WTC11 (cell line): Measurements from ENCODE around the gene POLR3A.

Experiments used
- ATF3 ChIP-seq: sonication (generic); formaldehyde crosslinking; conservative IDR thresholded peaks from 2 replicates; pipeline ENCODE4 v1.8.1; 2022; ENCODE audit warnings: mild to moderate bottlenecking, missing genetic modification reagents
- CREB1 ChIP-seq: sonication (generic); formaldehyde crosslinking; IDR thresholded peaks from 2 replicates; pipeline ENCODE4 v1.8.0; 2023; ENCODE audit warnings: mild to moderate bottlenecking, missing genetic modification reagents
- KAT7 ChIP-seq: sonication (generic); formaldehyde crosslinking; IDR thresholded peaks from 2 replicates; pipeline ENCODE4 v1.8.1; 2023; ENCODE audit warnings: missing genetic modification reagents, mild to moderate bottlenecking, borderline replicate concordance
- MYBL2 ChIP-seq: sonication (generic); formaldehyde crosslinking; IDR thresholded peaks from 2 replicates; pipeline ENCODE4 v1.8.1; 2023; ENCODE audit warnings: mild to moderate bottlenecking, moderate library complexity, missing genetic modification reagents
- NR1H2 ChIP-seq: sonication (generic); formaldehyde crosslinking; IDR thresholded peaks from 2 replicates; pipeline ENCODE4 v1.9.0; 2021; ENCODE audit warnings: mild to moderate bottlenecking, moderate library complexity, missing genetic modification reagents
- PRRX2 ChIP-seq: fragments of 250-450 bp; sonication (Bioruptor Pico); IDR thresholded peaks from 2 replicates; pipeline ENCODE4 v1.8.0; 2021; ENCODE audit warnings: mild to moderate bottlenecking
- SP1 ChIP-seq: sonication (generic); formaldehyde crosslinking; conservative IDR thresholded peaks from 2 replicates; pipeline ENCODE4 v1.8.1; 2022; ENCODE audit warnings: missing genetic modification reagents
- ZBTB21 ChIP-seq: sonication (generic); formaldehyde crosslinking; IDR thresholded peaks from 2 replicates; pipeline ENCODE4 v1.8.1; 2023; ENCODE audit warnings: mild to moderate bottlenecking, missing genetic modification reagents, borderline replicate concordance
- TF ChIP-seq, protein P1 (sequence below): sonication (generic); formaldehyde crosslinking; IDR thresholded peaks from 2 replicates; pipeline ENCODE4 v1.8.1; 2023; ENCODE audit warnings: mild to moderate bottlenecking, missing genetic modification reagents
- TF ChIP-seq, protein P2 (sequence below): fragments of 200-600 bp; IDR thresholded peaks from 2 replicates; pipeline ENCODE4 v1.8.0; 2022; ENCODE audit warnings: antibody characterized with exemption
- TF ChIP-seq, protein P3 (sequence below): fragments of 250-450 bp; sonication (Bioruptor Pico); IDR thresholded peaks from 2 replicates; pipeline ENCODE4 v1.9.0; 2021; ENCODE audit warnings: mild to moderate bottlenecking
- TF ChIP-seq, protein P4 (sequence below): sonication (generic); formaldehyde crosslinking; IDR thresholded peaks from 2 replicates; pipeline ENCODE4 v1.8.0; 2022; ENCODE audit warnings: missing genetic modification reagents
- TF ChIP-seq, protein P5 (sequence below): sonication (generic); formaldehyde crosslinking; IDR thresholded peaks from 2 replicates; pipeline ENCODE4 v1.8.1; 2023; ENCODE audit warnings: mild to moderate bottlenecking, missing genetic modification reagents, moderate library complexity
- TF ChIP-seq, protein P6 (sequence below): sonication (generic); formaldehyde crosslinking; IDR thresholded peaks from 2 replicates; pipeline ENCODE4 v1.8.0; 2022; ENCODE audit warnings: mild to moderate bottlenecking, missing genetic modification reagents

GRCh38 chr10:77940225-77940624 is 89.1 kb downstream of the POLR3A start:
- TF ChIP-seq, protein P1, sequence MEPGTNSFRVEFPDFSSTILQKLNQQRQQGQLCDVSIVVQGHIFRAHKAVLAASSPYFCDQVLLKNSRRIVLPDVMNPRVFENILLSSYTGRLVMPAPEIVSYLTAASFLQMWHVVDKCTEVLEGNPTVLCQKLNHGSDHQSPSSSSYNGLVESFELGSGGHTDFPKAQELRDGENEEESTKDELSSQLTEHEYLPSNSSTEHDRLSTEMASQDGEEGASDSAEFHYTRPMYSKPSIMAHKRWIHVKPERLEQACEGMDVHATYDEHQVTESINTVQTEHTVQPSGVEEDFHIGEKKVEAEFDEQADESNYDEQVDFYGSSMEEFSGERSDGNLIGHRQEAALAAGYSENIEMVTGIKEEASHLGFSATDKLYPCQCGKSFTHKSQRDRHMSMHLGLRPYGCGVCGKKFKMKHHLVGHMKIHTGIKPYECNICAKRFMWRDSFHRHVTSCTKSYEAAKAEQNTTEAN = no peak
- TF ChIP-seq, protein P2, sequence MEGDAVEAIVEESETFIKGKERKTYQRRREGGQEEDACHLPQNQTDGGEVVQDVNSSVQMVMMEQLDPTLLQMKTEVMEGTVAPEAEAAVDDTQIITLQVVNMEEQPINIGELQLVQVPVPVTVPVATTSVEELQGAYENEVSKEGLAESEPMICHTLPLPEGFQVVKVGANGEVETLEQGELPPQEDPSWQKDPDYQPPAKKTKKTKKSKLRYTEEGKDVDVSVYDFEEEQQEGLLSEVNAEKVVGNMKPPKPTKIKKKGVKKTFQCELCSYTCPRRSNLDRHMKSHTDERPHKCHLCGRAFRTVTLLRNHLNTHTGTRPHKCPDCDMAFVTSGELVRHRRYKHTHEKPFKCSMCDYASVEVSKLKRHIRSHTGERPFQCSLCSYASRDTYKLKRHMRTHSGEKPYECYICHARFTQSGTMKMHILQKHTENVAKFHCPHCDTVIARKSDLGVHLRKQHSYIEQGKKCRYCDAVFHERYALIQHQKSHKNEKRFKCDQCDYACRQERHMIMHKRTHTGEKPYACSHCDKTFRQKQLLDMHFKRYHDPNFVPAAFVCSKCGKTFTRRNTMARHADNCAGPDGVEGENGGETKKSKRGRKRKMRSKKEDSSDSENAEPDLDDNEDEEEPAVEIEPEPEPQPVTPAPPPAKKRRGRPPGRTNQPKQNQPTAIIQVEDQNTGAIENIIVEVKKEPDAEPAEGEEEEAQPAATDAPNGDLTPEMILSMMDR = no peak
- TF ChIP-seq SP1 (CRISPR knock-in tag) = no peak
- TF ChIP-seq KAT7 (CRISPR knock-in tag) = no peak
- TF ChIP-seq, protein P3, sequence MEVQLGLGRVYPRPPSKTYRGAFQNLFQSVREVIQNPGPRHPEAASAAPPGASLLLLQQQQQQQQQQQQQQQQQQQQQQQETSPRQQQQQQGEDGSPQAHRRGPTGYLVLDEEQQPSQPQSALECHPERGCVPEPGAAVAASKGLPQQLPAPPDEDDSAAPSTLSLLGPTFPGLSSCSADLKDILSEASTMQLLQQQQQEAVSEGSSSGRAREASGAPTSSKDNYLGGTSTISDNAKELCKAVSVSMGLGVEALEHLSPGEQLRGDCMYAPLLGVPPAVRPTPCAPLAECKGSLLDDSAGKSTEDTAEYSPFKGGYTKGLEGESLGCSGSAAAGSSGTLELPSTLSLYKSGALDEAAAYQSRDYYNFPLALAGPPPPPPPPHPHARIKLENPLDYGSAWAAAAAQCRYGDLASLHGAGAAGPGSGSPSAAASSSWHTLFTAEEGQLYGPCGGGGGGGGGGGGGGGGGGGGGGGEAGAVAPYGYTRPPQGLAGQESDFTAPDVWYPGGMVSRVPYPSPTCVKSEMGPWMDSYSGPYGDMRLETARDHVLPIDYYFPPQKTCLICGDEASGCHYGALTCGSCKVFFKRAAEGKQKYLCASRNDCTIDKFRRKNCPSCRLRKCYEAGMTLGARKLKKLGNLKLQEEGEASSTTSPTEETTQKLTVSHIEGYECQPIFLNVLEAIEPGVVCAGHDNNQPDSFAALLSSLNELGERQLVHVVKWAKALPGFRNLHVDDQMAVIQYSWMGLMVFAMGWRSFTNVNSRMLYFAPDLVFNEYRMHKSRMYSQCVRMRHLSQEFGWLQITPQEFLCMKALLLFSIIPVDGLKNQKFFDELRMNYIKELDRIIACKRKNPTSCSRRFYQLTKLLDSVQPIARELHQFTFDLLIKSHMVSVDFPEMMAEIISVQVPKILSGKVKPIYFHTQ (CRISPR knock-in tag) = no peak
- no peak for TF ChIP-seq ATF3 (CRISPR knock-in tag)
- TF ChIP-seq, protein P4, sequence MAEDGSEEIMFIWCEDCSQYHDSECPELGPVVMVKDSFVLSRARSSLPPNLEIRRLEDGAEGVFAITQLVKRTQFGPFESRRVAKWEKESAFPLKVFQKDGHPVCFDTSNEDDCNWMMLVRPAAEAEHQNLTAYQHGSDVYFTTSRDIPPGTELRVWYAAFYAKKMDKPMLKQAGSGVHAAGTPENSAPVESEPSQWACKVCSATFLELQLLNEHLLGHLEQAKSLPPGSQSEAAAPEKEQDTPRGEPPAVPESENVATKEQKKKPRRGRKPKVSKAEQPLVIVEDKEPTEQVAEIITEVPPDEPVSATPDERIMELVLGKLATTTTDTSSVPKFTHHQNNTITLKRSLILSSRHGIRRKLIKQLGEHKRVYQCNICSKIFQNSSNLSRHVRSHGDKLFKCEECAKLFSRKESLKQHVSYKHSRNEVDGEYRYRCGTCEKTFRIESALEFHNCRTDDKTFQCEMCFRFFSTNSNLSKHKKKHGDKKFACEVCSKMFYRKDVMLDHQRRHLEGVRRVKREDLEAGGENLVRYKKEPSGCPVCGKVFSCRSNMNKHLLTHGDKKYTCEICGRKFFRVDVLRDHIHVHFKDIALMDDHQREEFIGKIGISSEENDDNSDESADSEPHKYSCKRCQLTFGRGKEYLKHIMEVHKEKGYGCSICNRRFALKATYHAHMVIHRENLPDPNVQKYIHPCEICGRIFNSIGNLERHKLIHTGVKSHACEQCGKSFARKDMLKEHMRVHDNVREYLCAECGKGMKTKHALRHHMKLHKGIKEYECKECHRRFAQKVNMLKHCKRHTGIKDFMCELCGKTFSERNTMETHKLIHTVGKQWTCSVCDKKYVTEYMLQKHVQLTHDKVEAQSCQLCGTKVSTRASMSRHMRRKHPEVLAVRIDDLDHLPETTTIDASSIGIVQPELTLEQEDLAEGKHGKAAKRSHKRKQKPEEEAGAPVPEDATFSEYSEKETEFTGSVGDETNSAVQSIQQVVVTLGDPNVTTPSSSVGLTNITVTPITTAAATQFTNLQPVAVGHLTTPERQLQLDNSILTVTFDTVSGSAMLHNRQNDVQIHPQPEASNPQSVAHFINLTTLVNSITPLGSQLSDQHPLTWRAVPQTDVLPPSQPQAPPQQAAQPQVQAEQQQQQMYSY = no peak
- TF ChIP-seq, protein P5, sequence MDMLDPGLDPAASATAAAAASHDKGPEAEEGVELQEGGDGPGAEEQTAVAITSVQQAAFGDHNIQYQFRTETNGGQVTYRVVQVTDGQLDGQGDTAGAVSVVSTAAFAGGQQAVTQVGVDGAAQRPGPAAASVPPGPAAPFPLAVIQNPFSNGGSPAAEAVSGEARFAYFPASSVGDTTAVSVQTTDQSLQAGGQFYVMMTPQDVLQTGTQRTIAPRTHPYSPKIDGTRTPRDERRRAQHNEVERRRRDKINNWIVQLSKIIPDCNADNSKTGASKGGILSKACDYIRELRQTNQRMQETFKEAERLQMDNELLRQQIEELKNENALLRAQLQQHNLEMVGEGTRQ (CRISPR knock-in tag) = no peak
- TF ChIP-seq MYBL2 (CRISPR knock-in tag) = no peak
- TF ChIP-seq CREB1 = no peak
- TF ChIP-seq, protein P6, sequence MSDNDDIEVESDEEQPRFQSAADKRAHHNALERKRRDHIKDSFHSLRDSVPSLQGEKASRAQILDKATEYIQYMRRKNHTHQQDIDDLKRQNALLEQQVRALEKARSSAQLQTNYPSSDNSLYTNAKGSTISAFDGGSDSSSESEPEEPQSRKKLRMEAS (CRISPR knock-in tag) = no peak
- TF ChIP-seq NR1H2 (CRISPR knock-in tag) = no peak
- no peak for TF ChIP-seq ZBTB21
- TF ChIP-seq PRRX2 = no peak
